Activated naive CD4-positive, alpha-beta T cell treated with Interleukin-2 at 50 U/mL for 16 hours (primary cell): ENCODE data around the gene KRT27.
"Not testable (repeated sequence)": the region's sequence is repeated elsewhere in the genome, so short reads cannot be mapped to it uniquely, and the experiment has no call there.

ENCODE experiments used
- DNase-seq: peaks from one replicate; pipeline ENCODE4 v3.0.0-alpha.2; 2020

The KRT27 gene, protein sequence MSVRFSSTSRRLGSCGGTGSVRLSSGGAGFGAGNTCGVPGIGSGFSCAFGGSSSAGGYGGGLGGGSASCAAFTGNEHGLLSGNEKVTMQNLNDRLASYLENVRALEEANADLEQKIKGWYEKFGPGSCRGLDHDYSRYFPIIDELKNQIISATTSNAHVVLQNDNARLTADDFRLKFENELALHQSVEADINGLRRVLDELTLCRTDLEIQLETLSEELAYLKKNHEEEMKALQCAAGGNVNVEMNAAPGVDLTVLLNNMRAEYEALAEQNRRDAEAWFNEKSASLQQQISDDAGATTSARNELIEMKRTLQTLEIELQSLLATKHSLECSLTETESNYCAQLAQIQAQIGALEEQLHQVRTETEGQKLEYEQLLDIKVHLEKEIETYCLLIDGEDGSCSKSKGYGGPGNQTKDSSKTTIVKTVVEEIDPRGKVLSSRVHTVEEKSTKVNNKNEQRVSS

DNA sequence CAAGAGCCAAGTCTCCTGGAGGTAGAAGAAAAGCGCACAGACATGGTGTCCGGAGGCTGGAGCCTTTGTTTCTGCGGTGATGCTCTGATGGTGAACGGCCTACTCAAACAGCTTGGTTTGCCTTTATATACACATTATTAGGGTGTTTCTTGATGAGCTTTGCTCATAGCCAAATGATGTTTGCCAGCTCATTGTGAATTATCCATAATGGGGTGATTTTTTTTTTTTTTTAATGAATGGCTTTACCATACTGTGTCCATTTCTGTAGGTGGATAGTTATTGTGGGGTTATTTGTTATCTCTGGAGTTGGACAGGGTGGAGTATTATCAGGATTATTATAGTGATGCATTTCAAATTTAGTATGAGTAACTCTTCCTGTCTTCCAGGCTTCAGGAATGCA is at the start of gene KRT27:
TSS of gene KRT27 (minus strand) at position 101 of the 400 bp plus-strand sequence. CDS start at position 44, 57 bp downstream.
- no peak for DNase-seq

DNA sequence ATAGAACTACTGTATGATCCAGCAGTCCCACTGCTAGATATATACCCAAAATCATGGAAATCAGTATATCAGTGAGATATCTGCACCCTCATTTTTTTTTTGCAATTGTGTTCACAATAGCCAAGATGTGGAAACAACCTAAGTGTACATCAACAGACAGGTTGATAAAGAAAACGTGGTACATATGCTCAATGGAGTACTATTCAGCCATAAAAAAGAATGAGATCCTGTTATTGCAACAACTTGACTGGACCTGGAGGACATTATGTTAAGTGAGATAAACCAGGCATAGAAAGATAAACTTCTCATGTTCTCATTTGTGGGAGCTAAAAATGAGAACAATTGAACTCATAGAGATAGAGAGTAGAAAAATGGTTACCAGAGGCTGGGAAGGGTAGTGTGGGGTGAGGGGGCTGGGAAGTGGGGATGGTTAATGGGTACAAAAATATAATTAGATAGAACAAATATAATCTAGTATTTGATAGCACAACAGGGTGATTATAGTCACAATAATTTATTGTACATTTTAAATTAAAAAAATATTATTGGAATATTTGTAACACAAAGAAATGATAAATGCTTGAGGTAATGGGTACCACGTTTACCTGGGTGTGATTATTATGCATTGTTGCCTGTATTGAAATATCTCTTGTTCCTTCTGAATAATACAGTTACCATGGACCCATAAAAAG is 47.9 kb upstream of the KRT27 start:
- DNase-seq, result no peak

DNA sequence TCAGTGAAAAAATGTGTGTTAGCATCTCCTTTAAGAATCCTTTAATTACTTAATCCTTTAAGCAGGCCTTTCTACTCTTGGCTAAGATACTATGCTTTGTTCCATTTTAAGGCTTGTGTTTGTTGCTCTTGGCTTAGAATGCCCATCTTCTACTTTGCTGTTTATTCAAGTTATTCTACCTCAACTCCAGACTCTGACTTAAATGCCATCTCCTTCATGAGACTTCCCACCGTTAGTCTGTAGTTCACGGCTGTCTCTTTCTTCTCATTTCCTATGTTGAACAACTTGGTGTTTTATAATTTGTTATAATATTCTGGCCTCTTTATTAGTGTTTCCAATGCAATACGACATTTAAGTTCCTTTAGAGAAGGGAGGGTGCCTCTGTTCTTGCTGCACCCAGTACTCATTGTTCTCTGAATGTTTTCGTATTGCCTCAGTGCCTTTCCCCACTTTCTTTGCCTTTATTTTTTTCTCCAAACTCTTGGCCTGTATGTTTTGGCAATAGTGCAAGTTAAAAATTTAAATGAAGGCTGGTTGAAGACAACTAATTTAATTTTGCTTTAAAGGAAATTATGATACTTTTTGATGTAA is 46.2 kb upstream of the KRT27 start:
- no peak for DNase-seq

DNA sequence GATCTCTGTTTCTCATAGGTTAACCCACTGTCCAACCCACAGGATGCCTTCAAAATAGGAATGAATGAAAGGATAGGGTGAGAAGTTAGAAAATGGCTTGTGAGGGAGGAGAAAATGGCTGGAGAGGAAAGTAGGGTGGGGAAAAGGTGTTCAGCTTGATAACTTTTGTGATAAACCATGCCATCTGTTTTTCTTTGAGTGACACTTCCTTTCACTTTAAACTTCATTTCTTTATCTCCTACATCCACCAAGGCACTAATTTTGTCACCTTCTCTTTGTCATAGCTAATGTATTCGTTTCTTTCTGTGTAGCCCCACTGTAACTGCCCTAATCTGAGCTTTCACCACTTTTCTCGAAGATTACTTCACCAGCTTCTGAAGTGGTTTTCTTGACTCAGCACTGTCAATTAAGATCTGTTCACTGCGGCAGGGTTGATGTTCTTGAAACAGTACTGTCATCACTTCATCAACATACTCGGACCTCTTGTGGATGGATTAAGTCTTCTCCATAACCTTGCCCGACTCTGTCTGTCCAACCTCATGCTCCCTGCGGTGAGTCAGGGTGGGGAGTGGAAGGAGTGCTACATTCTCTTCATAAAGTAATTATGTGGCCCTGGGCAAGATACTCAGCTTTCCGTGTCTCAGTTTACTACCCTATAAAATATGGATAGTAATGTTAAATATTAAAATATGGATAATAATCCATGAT is 45.5 kb upstream of the KRT27 start:
- DNase-seq, result no peak

DNA sequence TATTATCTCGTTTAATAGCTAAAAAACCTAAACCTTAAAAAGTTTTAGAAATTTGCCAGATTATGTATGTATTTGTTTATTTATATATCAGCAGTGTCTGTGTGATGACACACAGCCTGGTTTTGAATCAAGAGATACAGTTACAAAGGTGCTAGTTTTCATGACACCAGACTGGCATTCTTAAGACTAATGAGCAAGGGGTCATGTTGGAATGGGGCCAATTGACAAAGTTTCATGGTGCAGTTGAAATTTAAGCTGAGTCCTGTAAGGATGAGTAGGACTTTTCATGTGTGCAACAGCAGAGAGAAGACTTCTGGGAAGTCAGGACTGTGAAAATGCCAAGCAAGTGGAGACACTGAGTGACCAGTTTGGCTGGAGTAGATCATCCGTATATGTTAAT is 43.2 kb upstream of the KRT27 start:
- DNase-seq, result no peak

DNA sequence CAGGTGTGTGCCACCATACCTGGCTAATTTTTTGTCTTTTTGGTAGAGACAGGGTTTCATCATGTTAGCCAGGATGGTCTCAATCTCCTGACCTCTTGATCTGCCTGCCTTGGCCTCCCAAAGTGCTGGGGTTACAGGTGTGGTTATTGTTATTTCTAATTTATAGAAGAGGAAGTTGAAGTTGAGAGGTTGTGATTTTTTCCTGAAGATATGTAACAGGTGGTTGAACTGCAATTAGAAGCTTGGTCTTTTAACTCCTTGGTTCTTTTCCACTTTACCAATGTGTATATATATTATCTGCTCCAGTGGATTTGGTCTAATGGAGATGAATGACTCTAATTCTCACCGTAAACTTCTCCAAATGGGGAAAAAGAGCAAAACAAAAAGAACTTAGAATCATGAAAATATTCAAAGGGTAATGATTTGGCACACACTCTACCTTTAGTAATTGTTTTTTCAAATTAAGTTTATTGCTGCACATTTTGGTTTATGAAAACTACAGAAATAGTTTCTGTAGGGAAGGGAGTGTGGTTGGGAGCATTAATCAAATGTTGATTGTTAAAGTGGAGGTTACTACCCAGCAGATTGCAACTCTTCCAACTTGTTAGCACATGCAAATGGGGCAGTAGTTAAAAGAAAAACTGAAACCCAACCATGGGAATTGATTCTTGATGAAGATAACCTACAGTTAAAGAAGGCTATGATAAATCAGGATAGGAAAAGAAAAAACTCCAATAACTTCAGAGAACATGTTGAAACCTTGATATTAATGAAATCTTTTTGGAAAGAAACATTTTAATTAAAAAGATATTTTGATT is 41.9 kb upstream of the KRT27 start:
- DNase-seq, result no peak

DNA sequence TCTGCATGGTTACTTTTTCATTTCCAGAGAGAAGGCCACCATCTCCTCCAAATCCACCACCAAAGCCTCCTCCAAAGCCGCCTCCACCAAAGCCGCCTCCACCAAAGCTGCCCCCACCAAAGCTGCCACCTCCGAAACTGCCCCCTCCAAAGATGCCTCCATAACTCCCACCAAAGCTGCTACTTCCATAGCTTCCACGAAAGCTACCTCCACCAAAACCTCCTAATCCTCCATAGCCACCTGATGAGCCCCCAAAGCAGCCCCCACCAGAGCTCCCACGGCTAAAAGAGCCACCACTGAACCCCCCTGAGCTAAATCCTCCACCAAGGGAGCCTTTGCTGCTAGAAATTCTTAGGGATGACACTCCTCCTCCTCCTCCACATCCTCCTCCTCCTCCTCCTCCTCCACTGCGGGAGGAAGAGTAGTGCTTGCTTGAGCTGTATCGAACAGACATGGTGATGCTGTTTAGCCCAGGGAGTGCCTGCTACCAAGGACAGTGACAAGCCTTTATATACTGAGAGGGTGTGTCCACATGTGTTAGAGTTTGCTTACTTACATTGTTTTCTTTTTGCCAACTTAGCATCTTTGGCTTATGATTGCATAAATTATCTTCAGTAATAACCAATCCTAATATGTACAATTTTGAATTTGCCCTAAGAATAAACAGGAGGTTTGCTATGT is 39.9 kb upstream of the KRT27 start, which contains the start of gene KRT10:
TSS of gene KRT10 (minus strand) at position 483 of the 681 bp plus-strand sequence. CDS start at position 454, 29 bp downstream.
- no peak for DNase-seq

DNA sequence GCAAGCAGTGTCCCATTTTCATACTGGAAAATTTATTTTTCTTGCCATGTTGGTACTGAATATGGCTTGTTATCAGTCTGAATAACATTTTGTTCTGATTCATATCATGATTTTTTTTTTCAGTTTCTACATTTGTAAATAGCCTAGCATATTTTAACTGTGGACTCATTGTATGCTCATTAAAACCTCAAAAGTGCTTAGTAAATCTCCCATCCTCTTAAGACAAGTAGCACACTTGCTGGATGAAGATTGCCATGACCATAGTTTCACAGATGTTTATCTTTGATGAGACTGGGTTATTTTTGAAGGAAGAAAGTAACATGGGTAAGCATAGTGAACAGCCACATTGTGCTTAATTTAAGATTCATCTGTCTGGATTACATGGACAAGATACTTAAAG is 39.2 kb upstream of the KRT27 start:
- DNase-seq, result no peak

DNA sequence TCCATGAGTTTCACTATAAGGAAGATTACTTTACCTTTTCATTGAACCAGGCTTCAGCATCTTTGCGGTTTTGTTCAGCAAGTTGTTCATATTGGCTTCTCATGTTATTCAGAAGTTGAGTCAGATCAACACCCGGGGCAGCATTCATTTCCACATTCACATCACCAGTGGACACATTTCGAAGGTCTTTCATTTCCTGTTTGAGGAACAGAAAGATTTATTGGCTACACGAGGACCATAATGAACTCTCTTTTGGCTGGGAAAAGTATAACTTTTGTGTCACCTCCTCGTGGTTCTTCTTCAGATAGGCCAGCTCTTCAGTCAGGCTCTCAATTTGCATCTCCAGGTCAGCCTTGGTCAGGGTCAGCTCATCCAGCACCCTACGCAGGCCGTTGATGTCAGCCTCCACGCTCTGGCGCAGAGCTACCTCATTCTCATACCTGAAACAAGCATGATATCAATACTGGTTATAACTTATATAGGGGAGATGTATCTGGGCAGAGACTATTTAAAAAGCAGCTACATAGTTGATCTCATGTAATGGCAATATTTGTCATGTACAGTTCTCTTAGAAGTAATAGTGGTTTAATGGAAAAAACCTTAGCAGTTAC is 38.0 kb upstream of the KRT27 start:
- DNase-seq, result no peak

DNA sequence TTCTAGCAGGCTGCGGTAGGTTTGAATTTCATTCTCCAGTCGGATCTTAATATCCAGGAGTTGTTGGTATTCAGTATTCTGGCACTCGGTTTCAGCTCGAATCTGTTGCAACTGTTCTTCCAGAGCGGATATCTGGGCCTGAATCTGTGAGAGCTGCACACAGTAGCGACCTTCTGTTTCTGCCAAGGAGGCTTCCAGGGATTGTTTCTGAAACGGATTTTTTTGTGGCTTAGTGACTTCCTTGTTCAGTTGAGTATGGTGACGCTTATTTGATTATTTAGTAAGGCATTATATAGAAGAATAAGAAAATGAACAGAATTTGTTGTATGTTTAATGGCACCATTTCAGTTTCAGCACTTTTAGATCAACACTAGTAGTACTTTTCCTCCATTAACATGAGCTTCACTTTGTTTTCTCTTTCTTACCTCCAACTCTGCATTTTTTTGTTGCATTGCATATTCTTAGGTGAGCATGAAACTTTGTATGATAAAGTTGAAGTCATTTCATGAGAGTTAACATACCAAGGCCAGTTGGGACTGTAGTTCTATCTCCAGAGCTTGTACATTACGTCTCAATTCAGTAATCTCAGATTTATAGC is 37.3 kb upstream of the KRT27 start:
- no peak for DNase-seq

DNA sequence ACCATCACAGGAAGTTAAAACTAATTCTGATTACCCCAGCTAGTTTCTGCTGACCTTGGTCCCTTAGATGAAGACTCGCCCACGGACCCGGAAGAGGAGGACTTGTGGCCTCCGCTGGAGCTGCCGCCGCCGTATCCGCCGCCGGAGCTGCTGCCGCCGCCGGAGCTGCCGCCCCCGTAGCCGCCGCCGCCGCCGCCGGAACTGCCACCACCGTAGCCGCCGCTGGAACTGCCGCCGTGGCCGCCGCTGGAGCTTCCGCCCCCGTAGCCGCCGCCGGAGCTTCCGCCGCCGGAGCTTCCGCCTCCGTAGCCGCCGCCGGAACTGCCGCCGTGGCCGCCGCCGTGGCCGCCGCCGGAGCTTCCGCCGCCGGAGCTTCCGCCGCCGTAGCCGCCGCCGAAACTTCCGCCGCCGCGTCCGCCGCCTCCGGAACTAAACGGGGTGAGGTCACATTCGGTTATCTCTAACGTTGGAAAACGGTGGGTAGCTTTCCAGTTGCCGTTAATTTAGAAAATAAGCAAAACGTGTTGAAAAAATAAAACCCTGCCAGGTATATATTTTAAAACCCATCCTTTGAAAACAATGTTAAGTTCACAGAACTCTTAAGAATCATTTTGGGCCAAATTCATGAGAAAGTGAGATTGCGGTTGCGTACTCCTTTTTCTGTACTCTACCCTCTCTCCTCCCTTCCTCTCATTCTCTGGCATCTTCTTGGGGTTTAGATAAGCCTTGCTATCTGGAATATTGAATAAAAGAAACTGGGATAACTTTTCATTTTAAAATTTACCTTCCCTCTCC is 36.6 kb upstream of the KRT27 start:
- peak; percentile 88 for DNase-seq

DNA sequence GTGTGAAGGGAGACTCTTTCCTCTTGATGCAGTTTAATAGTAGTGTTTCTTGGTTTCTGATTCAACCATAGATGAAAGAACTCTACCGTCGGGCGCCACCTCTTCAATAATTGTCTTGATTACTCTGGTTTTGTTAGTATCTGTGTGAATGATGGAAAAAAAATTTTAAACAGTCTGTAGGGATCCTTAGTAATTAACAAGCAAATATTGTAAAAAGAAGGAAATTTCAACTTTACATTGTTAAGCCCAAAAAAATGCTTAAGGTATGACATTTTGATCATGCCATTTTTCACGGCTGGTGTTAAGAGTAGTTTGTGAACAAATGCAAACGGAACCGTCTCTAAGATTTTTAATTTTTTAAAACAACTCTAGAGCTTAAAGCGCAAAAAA is 36.0 kb upstream of the KRT27 start:
- DNase-seq, result no peak

DNA sequence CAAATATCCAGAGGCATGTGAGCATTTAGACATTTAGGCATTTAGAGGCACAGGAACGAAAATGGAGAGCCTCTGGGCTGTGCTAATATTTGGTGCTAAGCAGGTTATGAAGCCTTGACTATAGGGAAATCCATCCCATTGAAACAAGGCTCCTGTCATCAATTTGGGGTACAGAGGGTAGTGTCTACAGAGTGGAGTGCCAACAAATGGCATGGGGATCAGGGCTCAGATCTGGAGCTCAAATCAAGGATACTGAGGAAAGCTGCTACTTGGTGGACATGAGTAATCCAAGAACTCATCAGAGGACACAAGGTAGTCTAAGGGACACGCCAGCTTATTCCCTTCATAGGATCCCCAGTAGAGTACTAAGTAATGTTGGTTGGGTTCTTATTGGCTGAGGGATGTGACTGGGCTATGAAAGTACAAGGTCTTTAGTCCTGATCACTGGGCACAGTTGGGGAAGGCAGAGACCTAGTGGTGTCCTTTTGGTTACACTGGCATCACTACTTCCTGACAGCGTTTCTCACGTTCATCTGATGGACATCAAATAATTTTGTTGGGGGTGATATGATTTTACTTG is 34.8 kb upstream of the KRT27 start:
- no peak for DNase-seq

DNA sequence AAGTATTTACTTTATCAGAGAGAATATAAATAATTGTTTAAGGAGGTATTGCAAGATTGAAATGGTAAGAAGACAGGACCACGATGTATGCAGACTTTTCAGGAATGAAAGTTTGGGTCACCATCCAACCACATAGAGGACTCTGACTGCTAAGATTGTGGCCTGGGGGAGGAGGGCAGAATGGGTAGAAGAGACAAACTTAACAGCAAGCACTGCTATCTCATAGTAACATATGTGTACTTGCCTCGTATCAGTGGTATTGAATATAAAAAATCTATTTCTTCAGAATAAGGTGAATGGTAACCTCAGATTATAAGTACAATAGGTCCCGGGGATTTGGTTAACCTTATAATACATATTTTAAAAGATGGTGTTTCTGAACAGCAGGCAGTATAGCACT is 34.2 kb upstream of the KRT27 start:
- no peak for DNase-seq

DNA sequence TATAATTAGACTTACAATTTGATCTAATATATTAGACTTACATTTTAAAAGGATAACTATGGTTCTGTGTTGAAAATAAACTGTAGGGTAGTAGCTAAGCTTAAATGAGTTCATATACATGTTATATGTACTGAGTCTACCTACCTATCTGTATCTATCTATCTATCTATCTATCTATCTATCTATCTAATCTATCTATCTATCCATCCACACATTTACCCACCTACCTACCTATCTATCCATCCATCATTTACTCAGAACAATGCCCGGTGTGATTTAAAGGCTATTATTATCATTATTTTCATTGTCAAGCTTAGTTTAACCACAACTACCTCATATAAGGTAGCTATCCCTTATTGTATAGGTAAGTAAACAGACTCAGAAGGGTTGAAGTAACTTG is 33.0 kb upstream of the KRT27 start:
- DNase-seq, result no peak

DNA sequence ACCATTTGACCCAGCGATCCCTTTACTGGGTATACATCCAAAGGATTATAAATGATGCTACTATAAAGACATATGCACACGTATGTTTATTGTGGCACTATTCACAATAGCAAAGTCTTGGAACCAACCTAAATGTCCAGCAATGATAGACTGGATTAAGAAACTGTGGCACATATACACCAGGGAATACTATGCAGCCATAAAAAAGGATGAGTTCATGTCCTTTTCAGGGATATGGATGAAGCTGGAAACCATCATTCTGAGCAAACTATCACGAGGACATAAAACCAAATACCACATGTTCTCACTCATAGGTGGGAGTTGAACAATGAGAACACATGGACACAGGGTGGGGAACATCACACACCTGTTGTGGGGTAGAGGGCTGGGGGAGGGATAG is 32.3 kb upstream of the KRT27 start:
- DNase-seq, result not testable (repeated sequence)

DNA sequence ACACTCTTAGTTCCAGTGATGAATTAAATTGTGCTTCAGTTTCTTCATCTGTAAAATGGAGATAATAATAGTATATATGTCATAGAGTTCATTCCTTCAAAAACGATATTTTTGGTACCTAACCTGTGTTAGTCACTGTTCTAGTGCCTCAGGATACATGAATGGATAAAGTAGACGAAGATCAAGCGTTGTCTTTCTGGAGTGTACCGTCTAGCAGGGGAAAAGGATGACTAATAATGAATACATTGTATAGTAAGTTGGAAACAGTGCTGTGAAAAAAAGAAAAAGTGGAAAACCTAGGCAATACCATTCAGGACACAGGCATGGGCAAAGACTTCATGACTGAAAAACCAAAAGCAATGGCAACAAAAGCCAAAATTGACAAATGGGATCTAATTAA is 31.5 kb upstream of the KRT27 start:
- no peak for DNase-seq

DNA sequence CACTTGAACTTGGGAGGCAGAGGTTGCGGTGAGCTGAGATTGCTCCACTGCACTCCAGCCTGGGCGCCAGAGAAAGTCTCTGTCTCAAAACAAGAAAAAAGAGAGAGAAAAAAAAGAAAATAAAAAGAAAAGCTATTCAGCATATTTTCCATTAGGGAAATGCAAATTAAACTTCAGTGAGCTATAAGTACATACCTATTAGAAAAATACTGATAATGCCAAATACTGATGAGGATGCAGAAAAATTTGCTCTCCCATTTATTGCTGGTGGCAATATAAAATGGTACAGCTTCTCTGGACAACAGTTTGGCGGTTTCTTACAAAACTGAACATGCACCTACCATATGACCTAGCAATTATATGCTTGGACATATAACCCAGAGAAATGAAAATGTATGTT is 30.3 kb upstream of the KRT27 start:
- DNase-seq, result no peak

DNA sequence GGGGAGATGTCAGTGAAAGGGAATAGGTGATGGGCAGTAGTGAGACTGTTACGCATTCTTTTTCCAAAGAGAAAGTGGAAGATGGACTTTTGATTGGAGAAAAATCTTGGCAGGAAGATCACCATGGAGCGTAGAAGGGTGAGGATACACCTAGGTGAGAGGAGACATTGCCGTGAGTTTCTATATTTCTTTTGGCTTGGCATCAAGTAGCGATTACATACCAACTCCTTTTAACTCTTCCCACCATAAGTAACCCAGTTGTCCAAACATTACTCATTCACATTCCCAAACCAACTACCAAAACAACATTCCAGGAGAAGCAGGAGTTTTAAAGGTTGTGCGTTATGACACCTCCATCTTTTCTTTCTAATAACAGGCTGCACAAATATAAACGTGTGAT is 28.1 kb upstream of the KRT27 start:
- no peak for DNase-seq
